Hippocampal formation (tissue), 2 donors: Measurements from ENCODE around the gene TMEM106C.

Experiments used
- DNase-seq, 2 donors: peaks; one replicate each; lab custom pipeline; 2025; lab: John Stamatoyannopoulos, UW

Gene TMEM106C

DNA sequence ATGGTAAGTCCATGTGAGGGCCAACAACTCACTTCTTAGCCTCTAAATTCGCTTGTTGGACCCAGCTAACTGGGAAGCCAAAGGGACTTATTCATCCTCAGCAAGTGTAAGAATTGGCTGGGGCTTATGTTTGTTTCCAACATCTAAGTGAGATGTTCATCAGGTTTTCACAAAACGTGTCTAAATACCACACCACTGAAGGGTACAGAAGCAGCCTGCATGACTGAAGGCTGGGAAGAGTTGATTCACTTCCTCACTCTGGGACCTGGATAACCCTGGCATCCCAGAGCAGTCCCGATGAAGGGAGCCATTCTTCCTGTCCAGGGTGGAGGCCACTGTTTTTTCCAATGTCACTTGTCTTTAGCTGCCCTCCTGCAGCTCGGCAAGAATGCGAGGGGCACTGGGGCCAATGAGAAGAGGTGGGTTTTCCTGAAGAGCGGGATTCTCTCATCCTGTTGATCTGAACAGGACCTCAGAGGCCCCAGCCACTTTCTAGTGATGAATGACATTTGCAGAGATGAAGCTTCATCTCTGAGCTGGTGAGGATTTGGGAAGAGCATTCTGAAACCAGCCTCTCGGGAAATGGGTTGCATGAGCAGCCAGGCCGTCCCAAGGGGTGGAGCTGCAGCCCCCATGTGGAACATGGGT, 53.1 kb downstream of the TMEM106C start:
- no peak for DNase-seq

DNA sequence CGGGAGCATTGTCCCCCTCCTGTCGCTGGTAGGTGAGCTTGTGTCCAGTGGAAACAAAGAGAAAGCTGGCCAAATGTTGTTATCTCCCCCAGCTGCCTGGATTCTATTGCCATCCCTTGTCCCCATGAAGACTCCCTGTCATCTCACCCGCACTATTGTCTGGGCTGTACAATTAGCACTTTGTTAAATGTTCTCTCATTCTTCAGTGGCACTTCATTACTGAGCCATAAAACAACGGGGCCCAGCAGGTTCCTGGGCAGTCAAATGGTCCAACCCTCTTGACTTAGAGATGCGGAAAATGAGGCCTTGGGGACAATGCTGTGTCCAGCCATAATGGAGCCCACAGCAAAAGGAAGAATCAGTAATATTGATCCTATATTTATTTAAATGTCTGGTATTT, 54.1 kb downstream of the TMEM106C start:
- peak in 1 of 2 donors; percentile 46 for DNase-seq

DNA sequence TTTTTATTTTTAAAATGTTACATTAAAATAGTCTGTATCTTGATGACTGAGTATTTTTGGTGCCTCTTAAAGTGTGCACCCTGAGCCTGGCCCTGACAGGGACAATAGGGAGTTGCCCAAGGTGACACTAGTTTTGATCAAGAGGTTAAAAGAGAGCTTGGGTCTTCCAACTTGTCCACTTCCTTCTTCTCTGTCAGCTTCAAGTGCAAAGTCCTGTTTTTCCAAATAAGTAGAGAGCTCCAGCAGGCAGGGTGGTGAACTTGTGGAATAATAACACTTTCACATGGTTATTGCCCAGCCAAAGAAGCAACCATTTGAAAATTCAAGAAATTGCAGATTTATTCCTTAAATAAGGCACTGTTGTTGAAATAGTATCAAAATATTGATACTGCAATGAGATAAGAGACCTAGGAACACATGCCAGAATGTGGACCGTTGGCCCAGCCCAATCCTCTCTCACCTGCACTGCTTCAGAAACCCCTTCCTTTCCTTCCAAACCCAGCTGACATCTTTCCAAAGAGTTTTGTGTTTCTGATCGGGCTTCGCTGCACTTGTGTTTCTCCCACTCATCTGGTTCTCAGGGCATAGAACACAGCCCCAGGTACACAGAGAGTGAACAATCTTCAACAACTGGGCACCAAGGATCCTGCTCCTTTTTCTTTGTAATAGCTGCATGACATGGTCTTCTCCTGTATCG, 54.7 kb downstream of the TMEM106C start:
- DNase-seq = no peak
